ENCODE data around the gene PWP2.
A peak's percentile ranks its signal among the peaks of the same experiment; 100 is the strongest.
"Not testable (repeated sequence)": the region's sequence is repeated elsewhere in the genome, so short reads cannot be mapped to it uniquely, and the experiment has no call there.

Gene PWP2

DNA sequence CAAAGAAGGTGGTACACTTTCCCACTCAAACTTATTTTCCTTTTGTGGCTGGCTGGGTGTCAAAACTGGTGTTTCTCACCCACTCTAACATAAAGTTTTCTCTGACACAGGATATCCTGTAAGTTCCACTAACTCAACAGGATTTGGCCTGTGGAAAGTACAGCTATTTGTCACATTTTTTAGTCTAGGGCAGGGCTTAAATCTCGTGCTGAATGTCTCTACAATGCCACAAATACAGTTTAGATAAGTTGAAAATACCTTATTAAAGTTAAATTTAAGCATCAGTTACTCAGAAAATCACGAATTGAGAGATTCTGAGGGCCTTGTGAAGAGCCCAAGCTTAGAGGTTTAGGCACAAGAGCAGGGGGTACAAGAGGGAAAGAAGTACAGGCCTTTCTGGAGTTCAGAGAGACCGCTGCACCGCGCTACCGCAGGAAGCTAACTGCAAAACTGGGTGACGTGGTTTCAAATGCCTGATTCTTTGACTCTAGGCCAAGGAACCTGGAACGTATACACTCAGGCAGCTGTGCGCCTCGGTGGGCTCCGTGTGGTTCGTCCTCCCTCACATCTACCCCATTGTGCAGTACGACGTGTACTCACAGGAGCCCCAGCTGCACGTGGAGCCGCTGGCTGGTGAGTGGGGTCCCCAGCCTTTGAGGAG lies 23.4 kb upstream of the PWP2 start:
- DNase-seq: no peak

DNA sequence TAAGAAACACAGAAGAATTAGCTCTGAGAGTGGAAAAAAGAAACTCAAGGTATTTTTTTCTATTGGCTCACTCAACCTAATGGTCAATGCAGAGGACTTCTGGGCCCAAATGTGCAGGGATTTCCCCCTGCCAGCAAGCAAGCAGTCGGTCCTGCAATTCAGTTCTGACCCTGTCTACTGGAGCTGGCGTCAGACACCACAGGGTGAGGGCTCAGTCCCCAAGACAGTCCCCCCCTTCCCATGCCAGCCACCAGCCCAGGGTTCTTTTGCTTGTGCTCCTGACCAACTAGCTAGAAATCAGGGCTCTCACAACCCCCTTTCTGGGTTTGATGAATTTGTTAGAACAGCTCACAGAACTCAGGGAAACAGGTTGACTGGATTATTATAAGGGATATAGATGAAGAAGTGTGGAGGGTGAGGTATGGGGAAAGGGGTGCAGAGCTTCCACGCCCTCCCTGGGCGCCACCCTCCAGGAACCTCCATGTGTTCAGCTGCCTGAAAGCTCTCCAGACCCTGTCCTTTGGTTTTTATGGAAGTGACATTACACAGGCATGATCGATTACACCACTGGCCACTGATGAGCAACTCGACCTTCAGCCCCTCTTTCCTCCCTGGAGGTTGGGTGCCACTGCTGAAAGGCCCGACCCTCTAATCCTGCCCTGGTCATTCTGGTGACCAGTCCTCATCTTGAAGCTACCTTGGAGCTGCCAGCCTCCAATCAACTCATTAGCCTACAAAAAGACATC lies 22.5 kb upstream of the PWP2 start:
- no peak for DNase-seq

DNA sequence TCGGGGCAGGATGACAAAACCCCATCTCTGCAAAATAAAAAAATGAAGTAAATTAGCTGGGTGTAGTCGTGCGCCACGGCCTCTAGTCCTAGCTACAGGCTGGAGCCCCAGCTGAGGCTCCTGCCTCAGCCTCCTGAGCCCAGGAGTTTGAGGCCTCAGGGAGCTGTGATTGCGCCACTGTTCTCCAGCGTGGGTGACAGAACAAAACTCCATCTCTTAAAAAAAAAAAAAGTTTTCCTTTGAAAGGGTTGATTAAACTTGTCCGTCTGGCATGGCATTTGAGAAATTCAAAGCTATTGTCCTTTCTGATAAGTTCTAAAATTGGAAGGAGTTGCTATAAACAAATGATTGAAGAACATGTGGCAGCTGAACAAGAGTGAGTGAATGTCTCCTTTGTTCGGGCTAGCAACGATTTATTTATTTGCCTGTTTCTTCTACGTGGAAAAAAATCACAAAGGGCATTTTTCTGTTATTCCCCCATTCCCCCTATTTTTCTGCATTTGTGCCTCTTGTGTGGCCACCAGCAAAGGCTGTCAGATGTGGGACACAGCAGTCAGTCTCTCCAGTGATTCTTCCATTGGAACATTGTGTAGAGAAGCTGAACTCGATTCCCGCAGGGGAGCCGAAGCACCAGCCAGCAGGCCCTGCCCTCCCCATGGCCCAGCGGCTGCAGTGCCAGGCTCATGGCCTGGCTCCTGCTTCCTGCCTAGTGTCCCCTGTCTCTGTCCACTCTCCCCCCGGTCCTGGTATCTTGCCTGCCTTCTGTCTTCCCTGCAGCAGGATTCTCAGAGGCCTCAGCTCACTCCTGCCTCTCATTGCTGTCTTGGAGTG lies 21.5 kb upstream of the PWP2 start:
- DNase-seq: peak; percentile 41 to 51

- DNase-seq: no peak
Measured at GRCh38 chr21:44086636-44087425, 20.4 kb upstream of the PWP2 start.

DNA sequence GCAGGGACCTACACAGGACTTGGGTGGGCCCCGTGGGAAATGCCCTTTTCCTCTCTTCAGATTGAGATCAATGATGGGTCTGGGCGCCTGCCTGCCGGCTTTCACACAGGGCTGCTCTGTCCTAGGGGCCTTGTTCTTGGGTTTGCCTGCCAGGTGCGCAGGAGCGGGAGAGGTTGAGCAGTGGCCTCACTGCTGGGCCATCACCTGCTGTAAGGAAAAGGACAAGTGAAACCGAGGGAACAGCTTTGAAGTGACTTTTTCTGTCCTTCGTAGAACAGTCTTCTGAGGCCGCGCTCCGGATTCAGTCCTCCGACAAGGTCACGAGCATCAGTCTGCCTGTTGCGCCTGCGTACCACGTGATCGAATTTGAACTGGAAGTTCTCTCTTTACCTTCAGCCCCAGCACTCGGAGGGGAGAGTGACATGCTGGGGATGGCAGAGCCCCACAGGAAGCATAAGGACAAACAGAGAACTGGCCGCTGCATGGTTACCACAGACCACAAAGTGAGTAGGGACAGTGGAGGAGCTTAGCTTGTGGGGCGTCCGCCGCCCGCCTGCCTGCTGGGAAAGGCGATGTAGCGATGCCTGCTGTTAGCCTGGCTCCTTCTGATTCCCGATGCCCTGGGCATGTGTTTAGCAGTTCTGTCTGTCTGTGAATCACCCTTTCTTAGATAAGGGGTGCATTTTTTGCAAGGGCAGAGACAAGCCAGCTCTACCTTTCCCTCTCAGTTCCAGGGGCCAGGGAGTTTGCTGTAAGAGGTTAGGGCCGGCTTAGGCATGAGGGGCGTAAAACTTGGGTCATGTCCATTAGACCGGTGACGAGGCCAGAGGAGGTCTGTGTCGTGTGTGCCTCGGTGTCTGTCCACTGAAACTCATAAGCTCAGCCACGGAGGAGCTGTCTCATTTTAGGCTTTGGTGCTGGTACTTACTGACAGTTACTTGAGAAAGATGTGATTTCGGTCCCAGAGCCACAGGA lies 19.5 kb upstream of the PWP2 start:
- no peak for DNase-seq

DNA sequence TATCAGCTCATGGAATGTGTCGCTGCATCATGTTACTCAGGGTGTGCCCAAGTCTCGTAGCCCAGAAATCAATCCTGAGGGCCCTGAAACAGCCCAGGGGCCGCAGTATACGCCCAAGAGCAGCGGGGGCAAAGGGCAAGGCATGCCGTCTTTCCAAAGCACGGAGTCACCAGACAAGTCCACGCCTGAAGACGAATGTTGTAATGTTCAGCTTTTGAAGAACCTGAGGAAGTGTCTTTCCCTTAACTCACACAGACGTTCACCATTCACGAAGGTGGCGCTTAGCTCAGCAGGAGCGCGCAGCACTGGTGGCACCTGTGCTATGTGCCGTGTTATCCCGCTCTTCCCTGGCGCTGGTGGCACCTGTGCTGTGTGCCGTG lies 18.8 kb upstream of the PWP2 start:
- no peak for DNase-seq

GRCh38 chr21:44089001-44089911 lies 17.9 kb upstream of the PWP2 start:
- DNase-seq: no peak

- no peak for DNase-seq
Measured at GRCh38 chr21:44090325-44090724, 16.9 kb upstream of the PWP2 start.

DNA sequence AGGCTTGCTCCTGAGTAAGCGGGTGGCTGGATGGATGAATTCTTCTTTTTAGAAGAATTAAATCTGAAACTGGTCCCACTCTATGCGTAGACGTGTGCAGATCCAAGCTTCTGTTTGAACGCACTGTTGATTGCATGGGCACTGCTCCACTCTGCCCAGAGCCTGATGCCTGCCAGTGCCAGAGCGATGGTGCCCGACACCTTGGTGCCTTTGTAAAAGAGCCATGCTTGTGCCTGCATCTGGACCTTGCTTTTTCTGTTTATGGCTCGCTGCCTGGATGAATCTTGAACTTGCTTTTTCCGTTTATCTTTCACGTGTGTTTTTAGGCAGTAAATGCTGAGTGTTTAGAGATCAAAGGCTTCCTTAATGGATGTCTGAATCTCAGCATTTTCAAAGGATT lies 15.0 kb upstream of the PWP2 start:
- DNase-seq: no peak

DNA sequence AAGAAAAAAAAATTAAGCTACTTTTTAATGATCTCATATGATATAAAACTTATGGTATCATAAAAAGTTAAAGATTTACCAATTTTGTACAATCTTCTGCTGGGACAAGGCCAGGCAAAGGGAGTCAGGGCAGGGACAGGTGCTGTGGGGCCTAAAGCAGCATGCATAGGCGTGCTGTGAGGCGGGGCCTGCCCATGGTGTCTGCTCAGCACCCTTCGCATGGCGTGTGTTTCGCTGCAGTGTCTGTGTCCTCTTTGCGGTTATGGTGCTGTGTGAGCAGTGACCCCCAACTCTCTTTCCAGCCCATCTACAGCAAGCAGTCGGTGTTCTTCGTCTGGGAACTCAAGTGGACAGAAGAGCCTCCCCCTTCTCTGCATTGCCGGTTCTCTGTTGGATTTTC lies 13.4 kb upstream of the PWP2 start:
- no peak for DNase-seq

DNA sequence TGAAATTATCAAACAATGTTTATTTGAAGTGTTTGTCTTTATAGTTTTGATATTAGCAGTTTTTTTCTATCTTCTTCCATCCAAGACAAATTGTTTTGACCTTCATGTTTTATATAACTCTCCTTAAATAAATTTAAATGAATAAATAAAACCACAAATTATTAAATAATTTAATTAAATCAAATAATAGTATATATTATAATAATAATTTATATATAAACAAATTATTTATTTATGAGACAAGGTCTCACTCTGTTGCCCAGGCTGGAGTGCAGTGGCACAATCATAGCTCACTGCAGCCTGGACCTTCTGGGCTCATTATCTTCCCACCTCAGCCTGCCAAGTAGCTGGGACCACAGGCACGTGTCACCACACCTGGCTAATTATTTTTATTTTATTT lies 12.4 kb upstream of the PWP2 start:
- no peak for DNase-seq

- DNase-seq: not testable (repeated sequence)
Measured at GRCh38 chr21:44098507-44098906, 8.7 kb upstream of the PWP2 start.

DNA sequence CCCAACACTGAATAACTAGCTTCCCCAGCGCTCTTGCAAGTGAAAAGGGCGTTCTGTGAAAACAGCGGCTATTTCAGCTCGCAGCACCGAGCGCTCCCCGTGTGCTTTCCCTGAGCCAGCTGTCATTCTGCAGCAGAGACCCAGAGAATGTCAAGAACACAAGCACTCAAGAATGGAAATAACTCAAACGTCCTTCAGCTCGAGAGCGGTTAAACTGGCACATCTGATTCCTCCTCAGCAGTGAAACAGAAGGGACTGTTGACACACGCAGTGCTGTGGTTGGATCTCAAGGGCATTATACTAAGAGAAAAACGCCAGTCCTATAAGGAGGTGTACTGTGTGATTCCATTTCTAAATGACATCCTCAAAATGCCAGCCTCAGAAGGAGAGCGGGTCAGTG lies 8.2 kb upstream of the PWP2 start:
- DNase-seq: not testable (repeated sequence)

GRCh38 chr21:44107589-44107988 lies 390 bp downstream of the PWP2 start:
- DNase-seq: not testable (repeated sequence)

DNA sequence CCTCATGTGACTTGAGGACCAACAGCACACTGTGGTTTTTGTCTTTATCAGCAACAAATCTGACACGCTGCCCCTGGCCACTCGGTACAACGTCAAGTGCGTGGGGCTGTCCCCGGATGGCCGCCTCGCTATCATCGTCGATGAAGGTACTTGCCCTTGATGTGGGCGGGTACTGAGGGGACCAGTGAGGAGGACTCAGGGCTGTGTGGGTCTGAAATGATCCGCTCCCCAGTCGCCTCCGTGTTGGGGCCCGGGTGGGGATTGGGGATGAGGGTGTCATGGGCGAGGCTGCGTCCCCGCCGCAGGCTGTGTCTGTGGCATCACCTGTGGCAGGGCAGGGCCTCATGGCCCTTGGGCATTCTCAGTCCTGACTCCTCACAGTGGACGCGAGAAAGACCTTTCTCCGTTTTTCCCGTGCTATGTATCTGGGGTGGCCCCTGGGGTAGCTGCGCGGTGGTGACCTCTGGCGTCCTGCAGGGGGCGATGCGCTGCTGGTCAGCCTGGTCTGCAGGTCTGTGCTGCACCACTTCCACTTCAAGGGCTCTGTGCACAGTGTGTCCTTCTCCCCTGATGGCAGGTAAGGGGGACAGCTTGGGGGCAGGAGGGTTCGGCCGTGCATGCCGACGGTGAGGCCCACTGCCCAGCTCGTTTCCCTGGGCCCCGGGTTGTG lies 6.6 kb downstream of the PWP2 start:
- not testable (repeated sequence) for DNase-seq

- DNase-seq: not testable (repeated sequence)
Measured at GRCh38 chr21:44122131-44122530, 14.9 kb downstream of the PWP2 start.

DNA sequence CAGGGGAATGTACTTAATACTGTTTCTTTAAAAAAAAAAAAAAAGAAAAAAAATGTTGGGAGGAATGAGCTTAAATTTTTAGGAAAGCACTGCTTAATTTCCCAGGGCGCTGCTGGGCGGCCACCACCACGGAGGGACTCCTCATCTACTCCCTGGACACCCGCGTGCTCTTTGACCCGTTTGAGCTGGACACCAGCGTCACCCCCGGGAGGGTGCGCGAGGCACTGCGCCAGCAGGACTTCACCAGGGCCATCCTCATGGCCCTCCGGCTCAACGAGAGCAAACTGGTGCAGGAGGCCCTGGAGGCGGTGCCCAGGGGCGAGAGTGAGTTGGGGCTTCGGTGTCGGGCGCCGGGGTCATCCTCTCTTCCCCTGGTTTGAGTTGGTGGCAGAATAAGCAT lies 20.6 kb downstream of the PWP2 start:
- DNase-seq: not testable (repeated sequence)

GRCh38 chr21:44133715-44134057 lies 26.5 kb downstream of the PWP2 start:
- not testable (repeated sequence) for DNase-seq

DNA sequence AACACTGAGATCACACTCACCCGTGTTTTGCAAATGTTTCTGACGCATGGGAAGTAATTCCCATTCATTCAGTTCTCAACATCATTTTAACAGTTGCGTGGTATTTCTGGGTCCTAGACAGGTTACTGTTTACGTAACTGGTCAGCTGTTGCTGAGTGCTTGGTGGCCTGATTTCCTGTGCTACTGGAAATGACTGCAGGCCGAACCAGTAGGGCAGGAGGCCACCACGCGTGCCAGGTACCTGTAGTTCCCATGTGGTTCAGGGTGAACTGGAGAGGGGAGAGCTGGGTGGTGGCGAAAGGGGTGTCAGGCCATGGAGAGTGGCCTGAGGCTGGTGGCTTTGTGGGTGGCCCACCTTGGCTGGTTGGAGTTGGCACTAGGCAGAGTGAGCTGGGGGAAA lies 27.5 kb downstream of the PWP2 start:
- not testable (repeated sequence) for DNase-seq

GRCh38 chr21:44138039-44138438 lies 30.8 kb downstream of the PWP2 start:
- not testable (repeated sequence) for DNase-seq
